GM06990 (cell line): ENCODE measurements around the gene NBPF19.
"Not testable (repeated sequence)": the region's sequence is repeated elsewhere in the genome, so short reads cannot be mapped to it uniquely, and the experiment has no call there.

Experiments used
- DNase-seq: peaks from one replicate; pipeline ENCODE4 v3.0.0-alpha.2; 2011; ENCODE audit not compliant: insufficient read length; ENCODE audit errors: extremely low read depth
- H3K27me3 ChIP-seq: replicated peaks from 2 replicates; pipeline ENCODE4 v1.6.0; 2011; ENCODE audit warnings: low read length; ENCODE audit not compliant: control insufficient read depth, insufficient read depth
- H3K36me3 ChIP-seq: 2 replicates; pipeline ENCODE4 v1.5.1; 2011; ENCODE audit warnings: low read length; ENCODE audit not compliant: control insufficient read depth, insufficient read depth
- H3K4me3 ChIP-seq: replicated peaks from 2 replicates; pipeline ENCODE4 v1.5.1; 2011; ENCODE audit warnings: low read depth, mild to moderate bottlenecking, control low read depth, low read length

The NBPF19 gene

GRCh38 chr1:149474745-149475144 lies at the start of gene NBPF19:
TSS of gene NBPF19 (plus strand) at chr1:149475045. CDS start at chr1:149475933, 888 bp downstream.
- not testable (repeated sequence) for H3K27me3 ChIP-seq, H3K4me3 ChIP-seq, H3K36me3 ChIP-seq, DNase-seq

GRCh38 chr1:149428317-149428716 lies 46.5 kb upstream of the NBPF19 start:
- DNase-seq, H3K4me3 ChIP-seq, H3K36me3 ChIP-seq: not testable (repeated sequence)

GRCh38 chr1:149445451-149445850 lies 29.4 kb upstream of the NBPF19 start:
- not testable (repeated sequence) for H3K36me3 ChIP-seq, DNase-seq, H3K4me3 ChIP-seq, H3K27me3 ChIP-seq

More at GRCh38 chr1:149428317-149428716, 46.5 kb upstream of the NBPF19 start:
- not testable (repeated sequence) for H3K27me3 ChIP-seq

- not testable (repeated sequence) for DNase-seq, H3K4me3 ChIP-seq, H3K36me3 ChIP-seq, H3K27me3 ChIP-seq
Observed at GRCh38 chr1:149452196-149452595, 22.6 kb upstream of the NBPF19 start.

GRCh38 chr1:149452652-149453051 lies 22.2 kb upstream of the NBPF19 start:
- not testable (repeated sequence) for H3K27me3 ChIP-seq, DNase-seq, H3K36me3 ChIP-seq, H3K4me3 ChIP-seq

- H3K36me3 ChIP-seq, DNase-seq, H3K27me3 ChIP-seq: not testable (repeated sequence)
- H3K4me3 ChIP-seq = peak overlapping the region; percentile 48
Observed at GRCh38 chr1:149558350-149558825, 83.5 kb downstream of the NBPF19 start.

- not testable (repeated sequence) for H3K36me3 ChIP-seq, DNase-seq, H3K27me3 ChIP-seq, H3K4me3 ChIP-seq
Observed at GRCh38 chr1:149561806-149562205, 87.0 kb downstream of the NBPF19 start.

- H3K27me3 ChIP-seq, DNase-seq, H3K4me3 ChIP-seq, H3K36me3 ChIP-seq: not testable (repeated sequence)
Observed at GRCh38 chr1:149565485-149565884, 90.6 kb downstream of the NBPF19 start.

GRCh38 chr1:149572763-149573162 lies 97.9 kb downstream of the NBPF19 start:
- H3K4me3 ChIP-seq, H3K27me3 ChIP-seq, H3K36me3 ChIP-seq, DNase-seq: not testable (repeated sequence)

GRCh38 chr1:149585592-149585991 lies 110.7 kb downstream of the NBPF19 start:
- DNase-seq, H3K4me3 ChIP-seq, H3K36me3 ChIP-seq, H3K27me3 ChIP-seq: not testable (repeated sequence)
